LNCAP (cell line): ENCODE data around the gene PDCD4.

Experiments used
- CTCF ChIP-seq: fragments of 450-650 bp; IDR thresholded peaks from 2 replicates; pipeline ENCODE4 v1.5.1; 2017; ENCODE audit warnings: mild to moderate bottlenecking

PDCD4 gene

GRCh38 chr10:110863956-110864355, 7.8 kb upstream of the PDCD4 start:
- no peak for TF ChIP-seq CTCF

GRCh38 chr10:110864662-110865140, 7.0 kb upstream of the PDCD4 start:
- TF ChIP-seq CTCF = no peak

GRCh38 chr10:110865186-110865808, 6.4 kb upstream of the PDCD4 start:
- no peak for TF ChIP-seq CTCF

GRCh38 chr10:110865809-110866482, 5.8 kb upstream of the PDCD4 start:
- TF ChIP-seq CTCF = no peak

- no peak for TF ChIP-seq CTCF
Observed at GRCh38 chr10:110867807-110868465, 3.8 kb upstream of the PDCD4 start.

- no peak for TF ChIP-seq CTCF
Observed at GRCh38 chr10:110868981-110869380, 2.7 kb upstream of the PDCD4 start.

GRCh38 chr10:110870823-110871297, 868 bp upstream of the PDCD4 start:
- no peak for TF ChIP-seq CTCF
